HG03575 (cell line): ENCODE data around the gene FAIM2.

Experiments used
- ATAC-seq: cut with Tn5 transposase; IDR thresholded peaks from one replicate; pipeline ENCODE4 v1.9.1; 2021; ENCODE audit not compliant: unreplicated experiment, insufficient number of reproducible peaks, low FRiP score; ENCODE audit errors: extremely low read depth

Gene FAIM2

DNA sequence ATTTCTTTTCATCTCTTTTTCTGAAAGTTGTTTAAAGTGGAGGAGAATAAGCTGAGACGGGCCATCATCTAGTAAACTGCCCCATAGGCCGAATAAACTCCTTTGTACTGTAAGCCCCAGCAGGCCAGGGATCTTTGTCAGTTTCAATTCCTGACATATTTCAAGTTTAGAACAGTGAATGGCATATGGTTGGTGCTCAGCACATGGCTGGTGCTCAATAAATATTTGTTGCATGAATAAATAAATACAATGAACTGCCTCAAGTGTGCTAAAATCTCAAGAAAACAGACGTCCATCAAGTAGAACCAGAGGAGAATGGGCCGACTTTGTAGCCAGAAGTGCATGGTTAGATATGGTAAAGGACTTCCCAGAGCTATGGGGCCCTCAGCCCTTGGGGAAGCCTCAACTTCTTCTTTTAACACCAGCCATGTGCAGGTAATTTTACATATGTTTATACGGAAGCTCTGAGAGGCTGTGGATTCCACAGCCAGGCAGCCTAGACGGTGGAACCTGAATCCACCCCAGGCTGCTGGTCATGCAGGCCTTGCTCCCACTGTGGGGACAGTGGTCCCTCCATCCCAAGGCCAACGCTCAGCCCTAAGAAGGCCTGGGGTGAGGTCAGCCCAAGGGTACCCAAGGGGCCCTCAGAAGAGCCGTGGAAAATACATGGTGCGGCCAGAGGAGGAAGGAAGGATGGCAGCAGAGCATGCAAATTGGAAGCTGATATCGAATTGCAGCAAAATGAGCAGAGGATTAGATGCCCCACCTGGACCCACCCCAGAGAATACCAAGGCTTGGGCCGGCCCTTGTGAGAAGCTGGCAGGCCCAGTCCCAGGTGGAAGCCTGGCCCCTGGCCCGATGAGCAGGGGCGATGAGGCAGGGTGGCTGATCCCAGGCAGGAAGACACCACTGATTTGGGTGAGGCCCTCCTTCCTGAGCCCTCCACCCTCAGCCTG is 38.1 kb upstream of the FAIM2 start:
- no peak for ATAC-seq

DNA sequence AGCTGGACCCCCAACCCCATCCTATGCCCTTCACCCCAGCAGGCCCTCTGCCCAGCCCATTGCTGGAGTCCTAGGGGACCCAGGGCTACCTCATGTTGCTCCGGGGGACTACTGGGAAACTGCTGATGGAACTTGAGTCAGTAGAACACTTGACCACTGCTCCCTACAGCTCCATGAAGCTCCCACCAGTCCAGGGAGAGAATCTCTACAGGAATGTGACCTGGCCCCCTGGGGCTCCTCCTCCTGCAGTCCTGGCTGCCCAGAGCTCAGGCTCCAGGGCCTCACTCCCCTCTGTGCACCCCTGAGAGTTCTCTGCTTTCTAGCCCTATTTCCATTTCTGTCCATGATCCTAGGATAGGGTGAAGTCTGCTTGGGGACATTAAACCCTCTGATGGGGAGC is 36.0 kb upstream of the FAIM2 start:
- ATAC-seq, result no peak

DNA sequence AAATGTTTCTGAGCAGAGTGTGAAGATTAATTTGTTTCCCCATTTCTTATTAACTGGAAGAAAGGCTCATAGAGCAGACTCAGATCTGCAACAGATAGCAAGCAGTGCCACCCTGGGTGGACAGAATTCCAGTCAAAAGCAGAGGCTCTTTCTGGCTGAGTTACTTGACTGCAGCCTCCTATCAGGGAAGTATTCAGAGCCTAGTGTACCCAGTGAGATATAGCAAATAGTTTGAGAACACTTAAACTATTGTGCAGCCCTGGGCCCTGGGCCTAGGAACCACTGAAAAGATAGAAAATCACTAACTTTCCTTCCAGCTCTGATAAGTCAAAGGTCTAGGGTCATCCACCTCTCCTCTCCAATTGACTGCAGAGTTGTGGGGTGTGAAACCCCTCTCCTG is 35.6 kb upstream of the FAIM2 start:
- ATAC-seq, result no peak

DNA sequence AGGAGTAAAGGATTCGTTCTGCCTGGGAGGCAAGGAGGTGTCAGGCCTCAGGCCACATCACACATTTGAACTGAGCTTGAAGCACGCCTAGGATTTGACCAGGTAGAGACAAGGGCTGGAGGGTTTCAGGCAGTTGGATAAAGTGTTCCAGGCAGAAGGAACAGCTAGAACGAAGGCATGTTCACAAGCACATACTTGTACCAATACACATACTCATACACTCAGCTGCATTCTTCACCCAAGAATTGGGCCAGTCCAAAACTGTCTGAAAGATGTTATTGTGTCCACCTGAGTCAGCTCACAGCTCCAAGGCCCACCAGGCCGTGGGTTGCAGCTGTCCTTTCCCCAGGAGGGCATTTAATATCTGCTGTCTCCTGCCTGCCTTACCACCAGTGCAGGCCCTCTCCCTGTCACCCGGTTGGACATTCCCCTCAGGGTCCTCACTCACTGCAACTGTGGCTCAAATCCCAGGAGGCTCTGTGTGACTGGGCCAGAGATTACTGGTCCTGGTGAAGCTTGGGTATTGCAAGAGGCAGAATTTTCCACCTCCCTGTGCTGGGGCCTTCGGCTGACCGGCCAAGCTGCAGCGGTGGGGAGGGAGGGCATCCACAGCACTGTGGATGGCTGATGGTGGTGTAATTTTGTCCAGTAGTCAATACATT is 34.1 kb upstream of the FAIM2 start:
- ATAC-seq, result no peak

DNA sequence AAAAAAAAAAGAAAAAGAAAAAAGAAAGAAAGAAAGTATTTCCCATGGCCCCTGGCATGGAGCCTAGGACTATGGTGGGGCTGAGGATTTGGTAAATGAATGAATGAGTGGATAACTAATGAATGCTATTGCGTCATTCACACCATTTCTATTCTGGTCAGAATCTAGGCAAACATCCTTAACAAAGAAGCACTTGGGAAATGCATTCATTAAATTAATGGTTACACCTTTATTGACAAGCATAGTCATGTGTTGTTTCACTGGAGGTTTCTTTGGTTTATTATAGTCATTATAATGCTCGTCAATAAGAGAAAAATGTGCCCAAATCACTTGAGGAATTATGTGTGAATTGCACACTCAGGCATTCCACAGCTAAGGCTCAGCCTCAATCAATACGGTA is 33.2 kb upstream of the FAIM2 start:
- no peak for ATAC-seq

DNA sequence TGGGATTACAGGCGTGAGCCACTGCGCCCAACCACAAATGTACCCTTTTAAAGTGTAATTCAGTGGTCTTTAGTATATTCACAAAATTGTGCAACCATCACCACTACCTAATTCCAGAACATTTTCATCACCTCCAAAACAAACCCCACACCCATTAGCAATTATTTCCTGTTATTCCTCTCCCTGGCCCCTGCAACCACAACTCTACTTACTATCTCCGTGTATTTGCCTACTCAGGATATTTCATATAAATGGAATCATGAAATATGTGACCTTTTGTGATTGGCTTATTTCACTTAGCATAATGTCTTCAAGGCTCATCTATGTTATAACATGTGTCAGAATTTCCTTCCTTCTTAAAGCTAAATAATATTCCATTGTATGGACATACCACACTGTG is 30.8 kb upstream of the FAIM2 start:
- ATAC-seq, result no peak

DNA sequence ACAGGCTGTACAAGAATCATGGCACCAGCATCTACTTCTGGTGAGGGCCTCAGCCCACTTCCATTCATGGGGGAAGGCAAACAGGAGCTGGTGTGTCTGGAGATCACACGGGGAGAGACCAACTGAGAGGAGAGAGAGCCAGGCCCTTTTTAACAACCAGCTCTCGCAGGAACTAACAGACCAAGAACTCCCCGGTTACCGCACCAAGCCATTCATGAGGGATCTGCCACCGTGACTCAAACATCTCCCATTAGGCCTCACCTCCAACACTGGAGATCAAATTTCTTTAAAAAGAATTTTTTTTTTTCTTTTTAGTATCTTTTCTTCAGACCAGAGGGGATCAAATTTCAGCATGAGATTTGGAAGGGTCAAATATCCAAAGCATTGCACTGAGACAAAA is 30.1 kb upstream of the FAIM2 start:
- no peak for ATAC-seq

DNA sequence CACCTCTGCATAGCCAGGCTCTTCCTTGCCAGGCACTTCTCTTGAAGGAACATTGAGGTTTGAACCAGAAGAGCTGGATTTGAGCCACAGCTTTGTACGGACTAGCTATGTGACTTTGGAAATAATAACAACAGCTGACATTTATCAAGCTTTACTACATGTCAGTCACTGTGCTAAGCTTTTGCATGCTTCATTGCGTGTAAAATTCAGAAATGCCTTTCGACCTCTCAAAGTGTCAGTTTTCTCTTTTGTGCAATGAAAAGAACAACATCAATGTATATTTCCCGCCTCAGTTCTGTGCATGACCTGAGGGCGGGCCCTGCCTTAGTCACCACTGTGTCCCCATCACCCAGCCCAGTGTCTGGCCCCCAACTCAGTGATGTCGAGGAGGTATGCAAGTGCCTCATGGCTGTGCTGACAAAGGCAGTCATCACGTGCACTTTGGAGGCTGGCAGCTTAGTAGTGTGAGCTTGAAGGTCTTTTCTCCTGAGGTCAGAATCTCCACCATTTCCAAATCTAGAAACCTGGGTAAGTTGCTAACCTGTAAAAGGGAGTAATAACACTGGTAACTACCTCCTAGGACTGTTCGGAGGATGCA is 28.9 kb upstream of the FAIM2 start:
- ATAC-seq, result no peak

DNA sequence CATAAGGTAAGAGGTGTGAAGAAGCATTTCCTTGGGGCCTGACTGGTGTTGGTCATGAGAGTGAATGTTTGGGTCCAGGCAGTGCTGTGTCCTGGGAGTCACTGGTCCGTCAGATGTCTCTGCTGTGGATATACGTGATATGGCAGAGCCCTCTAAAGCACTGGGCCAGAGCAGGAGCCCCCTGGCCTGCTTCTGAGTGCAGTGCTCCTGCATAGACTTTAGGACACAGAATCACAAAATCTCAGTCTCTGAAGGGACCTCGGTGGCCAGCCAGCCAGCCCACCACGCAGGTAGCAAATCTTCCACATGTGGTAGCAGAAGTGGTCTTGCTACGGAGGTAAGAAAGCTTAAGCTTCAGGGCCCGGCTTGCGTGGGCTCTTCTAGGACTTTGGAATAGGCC is 28.3 kb upstream of the FAIM2 start:
- ATAC-seq, result no peak

DNA sequence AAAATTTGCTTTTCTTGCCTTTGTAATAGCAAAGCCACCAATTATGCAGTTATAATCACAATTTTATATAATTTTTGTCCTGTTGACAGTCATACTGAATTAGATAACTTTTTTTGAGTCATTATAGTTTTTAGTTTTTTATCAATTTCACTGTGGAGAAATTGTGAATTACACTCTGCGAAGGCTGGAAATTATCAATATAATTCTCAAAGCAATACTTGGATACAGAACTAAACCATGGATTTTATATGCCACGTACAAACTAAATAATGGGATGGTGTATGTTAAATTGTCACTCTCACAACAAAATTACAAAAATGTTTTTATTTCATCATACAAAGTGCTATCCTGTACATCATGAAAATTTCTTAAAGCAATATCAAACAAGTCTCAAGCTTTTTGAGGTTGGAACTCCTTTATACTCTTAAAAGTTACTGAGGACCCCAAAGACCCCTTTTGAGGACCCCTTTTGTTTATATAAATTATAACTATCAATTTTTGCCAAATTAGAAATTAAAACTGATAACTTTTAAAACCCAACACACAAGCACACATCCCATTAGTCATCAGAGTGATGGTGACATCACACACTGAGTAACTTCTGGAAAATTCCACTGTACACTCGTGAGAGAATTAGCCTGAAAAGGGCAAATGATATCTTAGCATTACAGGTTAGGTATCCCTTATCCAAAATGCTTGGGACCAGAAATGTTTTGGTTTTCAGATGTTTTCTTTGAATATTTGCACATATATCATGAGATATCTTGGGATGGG is 27.0 kb upstream of the FAIM2 start:
- no peak for ATAC-seq

DNA sequence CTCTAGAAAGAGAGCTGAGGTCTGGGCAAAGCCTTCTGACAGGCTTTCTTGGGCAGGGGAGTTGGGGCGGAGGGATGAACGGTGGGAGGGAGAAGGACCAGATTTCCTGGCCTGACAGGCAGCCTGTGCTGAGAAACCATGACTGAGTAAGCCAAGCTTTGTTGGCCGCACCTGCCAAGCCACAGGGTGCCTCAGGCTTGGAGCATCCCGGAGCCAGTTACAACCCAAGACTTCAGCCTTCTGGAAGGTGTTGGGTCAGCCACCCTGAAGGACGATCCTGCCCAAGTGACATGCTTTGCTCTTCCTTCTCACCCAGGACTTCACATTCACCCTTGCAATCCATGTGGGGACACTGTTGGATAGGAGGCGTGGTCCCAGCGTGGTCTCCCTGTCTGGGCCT is 25.9 kb upstream of the FAIM2 start:
- ATAC-seq, result no peak

DNA sequence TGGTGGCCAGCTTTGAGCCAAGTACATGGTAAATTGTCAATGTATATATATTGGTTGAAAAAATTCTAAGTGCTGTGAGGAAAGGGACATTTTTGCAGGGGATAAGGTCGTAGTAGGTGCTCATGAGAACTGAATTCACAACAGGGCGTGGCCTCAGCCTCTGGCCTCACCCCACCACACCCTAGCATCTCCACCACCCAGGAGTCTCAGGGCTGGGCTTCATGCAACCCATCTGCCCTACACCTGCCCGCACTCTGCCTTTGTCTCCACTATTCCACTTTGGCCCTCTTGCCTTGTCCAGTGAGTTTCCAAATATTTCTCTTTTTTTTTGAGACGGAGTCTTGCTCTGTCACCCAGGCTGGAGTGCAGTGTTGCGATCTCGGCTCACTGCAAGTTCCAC is 24.8 kb upstream of the FAIM2 start:
- no peak for ATAC-seq

DNA sequence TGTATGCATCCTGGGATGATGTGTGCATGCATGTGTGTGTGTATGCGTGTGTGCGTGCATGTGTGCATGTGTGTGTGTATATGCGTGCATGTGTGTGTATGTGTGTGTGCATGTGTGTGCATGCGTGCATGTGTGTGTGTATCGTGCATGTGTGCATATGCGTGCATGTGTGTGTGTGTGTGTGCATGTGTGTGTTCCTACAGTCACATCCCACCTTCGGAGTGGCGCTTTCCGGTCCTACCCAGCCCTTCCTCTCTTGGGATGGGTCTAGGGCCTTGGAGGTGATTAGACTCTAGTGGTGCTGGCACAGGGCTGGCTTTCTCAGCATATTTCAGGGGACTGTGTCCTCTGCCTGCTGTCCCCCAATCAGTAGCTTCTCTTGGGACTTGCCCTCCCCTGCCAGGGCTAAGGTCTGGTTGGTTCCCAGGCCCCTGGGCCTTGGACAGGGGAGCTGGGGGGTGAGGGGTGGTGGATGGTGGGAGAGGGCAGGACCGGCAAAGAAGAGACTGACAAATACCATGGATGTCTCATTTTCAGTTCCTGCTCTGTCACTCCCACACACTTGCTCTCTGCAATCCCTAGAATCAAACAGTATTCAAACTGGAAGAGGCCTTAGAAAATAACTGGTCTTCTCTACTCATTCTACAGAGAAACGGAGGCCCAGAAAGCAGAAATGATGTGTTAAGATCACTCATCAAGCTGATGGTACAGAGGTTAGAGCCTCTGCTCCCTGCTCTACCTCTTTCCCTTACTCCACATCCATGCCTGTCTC is 21.9 kb upstream of the FAIM2 start:
- no peak for ATAC-seq

DNA sequence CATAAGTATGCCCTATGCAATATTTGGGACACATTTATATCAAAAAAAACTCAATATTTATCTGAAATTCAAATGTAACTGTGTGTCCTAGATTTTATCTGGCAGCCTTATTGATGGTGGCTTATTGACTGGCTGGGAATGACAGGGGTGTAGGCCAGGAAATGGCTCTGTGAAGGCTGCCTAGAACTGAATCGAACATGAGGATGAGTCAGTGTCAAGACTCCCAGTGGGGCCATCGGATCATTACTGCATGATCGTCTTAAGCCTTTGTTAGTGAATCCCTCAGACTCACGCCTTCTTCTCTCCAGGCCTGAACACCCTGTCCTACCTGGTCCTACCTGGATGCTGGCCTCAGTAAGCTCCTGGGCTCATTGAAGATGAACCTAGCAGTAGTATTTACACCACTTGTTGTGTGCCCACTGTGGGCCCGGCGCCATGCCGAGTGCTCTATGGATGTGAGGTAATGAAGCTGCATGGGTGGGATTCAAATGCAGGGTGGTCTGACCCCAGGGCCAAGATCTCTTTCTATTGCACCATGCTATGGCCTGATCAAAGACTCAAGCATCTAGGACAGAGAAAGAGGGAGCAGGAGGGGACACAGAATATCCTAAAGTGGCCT is 21.0 kb upstream of the FAIM2 start:
- no peak for ATAC-seq

DNA sequence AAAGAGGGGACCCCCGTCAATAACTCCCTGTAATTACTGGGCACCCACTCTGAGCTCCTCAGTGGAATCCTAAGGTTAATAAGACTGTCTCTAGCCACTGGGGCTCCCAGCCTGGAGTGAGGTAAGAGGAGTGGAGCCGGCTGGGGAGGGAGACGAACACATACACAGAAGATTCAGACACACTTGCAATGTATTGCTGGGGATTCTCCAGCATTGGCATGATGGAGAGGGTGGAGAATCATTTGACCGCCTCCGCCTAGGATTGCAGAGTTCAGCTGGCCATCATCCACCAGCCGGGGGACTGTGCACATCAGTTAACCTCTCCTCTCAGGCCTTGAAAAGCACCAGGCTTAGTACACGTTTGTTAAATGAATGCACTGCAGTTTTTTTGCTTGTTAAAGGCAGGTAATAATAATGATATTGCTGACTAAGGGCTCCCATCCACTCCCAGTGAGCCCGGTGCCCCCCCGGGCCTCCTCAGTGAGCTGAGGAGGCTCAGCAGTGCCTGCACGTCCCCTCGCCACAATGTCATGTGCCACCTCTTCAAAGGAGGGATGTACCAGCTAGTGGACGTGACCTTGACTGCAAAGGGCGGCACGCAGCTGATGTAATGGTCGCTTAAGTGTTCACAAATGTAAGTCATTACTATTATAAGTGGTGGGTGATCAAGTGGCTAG is 20.3 kb upstream of the FAIM2 start:
- ATAC-seq, result no peak

DNA sequence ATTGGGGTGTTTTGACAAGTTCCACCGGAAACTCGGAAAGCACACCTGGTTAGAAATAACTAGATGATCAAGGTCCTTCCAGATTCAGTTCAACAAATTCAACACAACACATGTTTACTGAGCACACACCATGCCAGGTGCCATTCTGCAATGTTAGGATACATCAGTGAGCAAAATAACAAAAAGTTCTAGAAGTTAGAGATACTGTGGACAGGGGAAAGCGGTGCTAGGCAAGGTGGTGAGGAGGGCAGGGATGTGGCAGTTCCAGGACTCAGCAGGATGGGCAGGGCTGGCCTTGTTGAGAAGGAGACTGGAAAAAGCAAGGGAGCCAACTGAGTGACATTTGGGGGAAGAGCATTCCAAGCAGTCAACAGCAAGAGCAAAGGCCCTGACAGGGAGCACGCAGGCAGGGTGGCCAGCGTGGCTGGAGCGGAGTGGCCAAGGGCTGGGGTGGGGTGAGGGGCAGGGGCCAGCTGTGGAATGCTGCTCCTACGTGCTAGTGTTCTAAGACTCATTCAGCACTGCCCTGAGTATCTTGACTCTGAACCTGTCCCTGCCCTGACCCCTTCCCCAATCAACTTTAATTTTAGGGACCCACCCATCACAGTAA is 19.4 kb upstream of the FAIM2 start:
- no peak for ATAC-seq

DNA sequence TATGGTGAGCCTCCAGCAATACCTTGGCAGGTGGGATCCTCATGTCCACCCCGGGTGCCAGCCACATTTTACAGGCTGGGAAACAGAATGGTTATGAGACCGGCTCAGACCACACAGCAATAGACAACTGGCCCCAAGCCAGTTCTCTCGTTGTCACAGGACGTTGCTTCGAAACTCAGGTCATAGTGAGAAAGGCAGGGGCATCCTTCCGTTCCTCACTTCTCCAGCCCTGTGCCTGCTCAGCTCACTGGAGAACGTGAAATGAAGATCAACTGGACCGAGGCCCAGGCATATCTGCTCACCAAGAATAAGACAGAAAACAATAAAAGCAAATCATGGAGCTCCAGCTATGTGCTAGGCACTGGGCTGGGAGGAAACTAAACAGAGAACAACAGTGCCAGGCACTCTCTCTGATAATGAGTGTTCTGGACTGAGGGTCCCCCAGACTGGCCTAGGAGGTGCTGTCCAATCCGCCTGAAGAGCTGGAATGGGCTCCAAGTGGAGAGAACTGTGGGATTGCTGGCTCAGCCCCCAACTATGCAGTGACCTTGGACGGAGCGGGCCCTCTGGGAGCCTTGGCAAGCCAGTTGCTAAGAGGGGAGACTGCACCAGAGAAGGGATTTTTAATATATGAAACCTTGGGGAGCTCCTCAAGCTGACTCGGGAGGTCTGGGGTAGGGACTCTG is 18.8 kb upstream of the FAIM2 start:
- ATAC-seq, result no peak
